ENCODE measurements around the gene VWA2. TPM values are rescaled to one million over a fixed set of nuclear protein-coding genes. Genes with fewer than 3 reads are reported as not detected.

Gene VWA2
- total RNA-seq, 1 experiment from 2014 or later: not detected

DNA sequence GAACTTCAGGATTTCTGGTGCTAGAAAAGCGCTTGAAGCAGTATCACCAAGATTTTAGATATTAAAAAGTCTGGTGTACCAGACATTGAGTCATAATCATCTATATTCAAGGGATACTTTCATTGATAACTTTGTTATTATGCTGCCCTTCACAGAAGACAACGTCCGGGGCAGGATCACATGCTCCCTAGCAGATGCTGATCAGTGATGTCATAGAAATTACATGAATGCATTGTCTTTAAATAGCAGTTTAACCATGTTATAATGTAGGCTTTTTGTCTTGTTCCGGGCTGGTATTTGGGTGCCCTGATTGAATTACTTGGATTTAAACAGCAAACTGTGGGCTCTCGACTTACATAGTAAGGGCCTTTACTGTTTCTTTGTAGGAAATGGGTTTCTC lies 54.0 kb downstream of the VWA2 start:
- POLR2A ChIA-PET: no interaction called here

More for the DNA sequence above, 54.0 kb downstream of the VWA2 start:
- Histone ChIP-seq H4K20me1 (ENCODE audit: insufficient read depth) (no peaks in the 10 kb centered on the region), H3K36me3 (ENCODE audit: control insufficient read depth in 1 of 2, insufficient read depth in 2 of 2, low read length in 2 of 2) (no peaks in the 10 kb centered on the region), H3K27ac (ENCODE audit: low read depth, low read length) (no peak overlapping the region), H3K9me3 (ENCODE audit: control insufficient read depth in 1 of 2, insufficient read depth in 1 of 2, low read depth in 1 of 2, low read length in 2 of 2) (peaks cover 18% of the 10 kb centered on the region in 2 experiments; a peak in 3 of 4 replicates), H3K4me2 (ENCODE audit: low read length) (no peak overlapping the region), H2AFZ (ENCODE audit: low read depth, low read length, poor library complexity, severe bottlenecking) (no peak overlapping the region), H3K79me2 (ENCODE audit: insufficient read depth, low read length) (no peaks in the 10 kb centered on the region), H3K4me1 (ENCODE audit: control insufficient read depth in 1 of 2, insufficient read depth in 2 of 2, low read length in 2 of 2) (no peaks in the 10 kb centered on the region), H3K4me3 (replicated peaks in 1 of 2; ENCODE audit: low read depth in 1 of 2, low read length in 2 of 2) (no peak overlapping the region), H3K9me2 (ENCODE audit: insufficient read depth) (no peaks in the 10 kb centered on the region), H3K9ac (ENCODE audit: low read length) (no peak overlapping the region), H3K27me3 (ENCODE audit: insufficient read depth, low read length) (no peaks in the 10 kb centered on the region)
- DNase-seq (ENCODE audit: low read depth, low spot score) (no peak), ATAC-seq (no peak)
- ChIA-PET CTCF (interaction anchor here (1.4 kb wide), 1 partner anchor 11 kb away, joined by 6 read pairs; no protein-coding TSS in a partner anchor), RAD21 (ENCODE audit: low non-redundant PET in 1 of 2, low total read pairs in 2 of 2, uncharacterized antibody in 2 of 2, unreplicated experiment in 2 of 2) (no interaction called here)
- no TSS peak for BruUV-seq (replicated peaks)
- intact Hi-C loops (cut with micrococcal nuclease): no loop called here
- TF ChIP-seq JUND (IDR thresholded peaks at IDR 0.05) (no peak), EZH2phosphoT487 (IDR thresholded peaks at IDR 0.05; ENCODE audit: borderline replicate concordance) (no peak), SP1 (IDR thresholded peaks at IDR 0.05; ENCODE audit: low read depth) (no peak), EGR1 (IDR thresholded peaks at IDR 0.05; ENCODE audit: low read depth) (no peak), POLR2A (IDR thresholded peaks at IDR 0.05; ENCODE audit: borderline replicate concordance, extremely low read depth, insufficient read depth, insufficient read length) (no peak), SRF (IDR thresholded peaks at IDR 0.05; ENCODE audit: low read depth) (no peak), YY1 (IDR thresholded peaks at IDR 0.05; ENCODE audit: extremely low read depth, insufficient replicate concordance, low read depth, low read length) (no peak), SIN3A (IDR thresholded peaks at IDR 0.05; ENCODE audit: low read depth) (no peak), FOSL1 (IDR thresholded peaks at IDR 0.05; ENCODE audit: low read depth) (no peak), EZH2 (IDR thresholded peaks at IDR 0.05) (no peak), POLR2AphosphoS5 (IDR thresholded peaks at IDR 0.05; ENCODE audit: low read depth, low read length) (no peak), ELF1 (IDR thresholded peaks at IDR 0.05; ENCODE audit: borderline replicate concordance, low read depth) (no peak), CEBPB (IDR thresholded peaks at IDR 0.05; ENCODE audit: low read depth) (no peak), ZFX (IDR thresholded peaks at IDR 0.05) (no peak), CBX3 (IDR thresholded peaks at IDR 0.05; ENCODE audit: low read depth) (no peak)
- TF ChIP-seq, protein P1, sequence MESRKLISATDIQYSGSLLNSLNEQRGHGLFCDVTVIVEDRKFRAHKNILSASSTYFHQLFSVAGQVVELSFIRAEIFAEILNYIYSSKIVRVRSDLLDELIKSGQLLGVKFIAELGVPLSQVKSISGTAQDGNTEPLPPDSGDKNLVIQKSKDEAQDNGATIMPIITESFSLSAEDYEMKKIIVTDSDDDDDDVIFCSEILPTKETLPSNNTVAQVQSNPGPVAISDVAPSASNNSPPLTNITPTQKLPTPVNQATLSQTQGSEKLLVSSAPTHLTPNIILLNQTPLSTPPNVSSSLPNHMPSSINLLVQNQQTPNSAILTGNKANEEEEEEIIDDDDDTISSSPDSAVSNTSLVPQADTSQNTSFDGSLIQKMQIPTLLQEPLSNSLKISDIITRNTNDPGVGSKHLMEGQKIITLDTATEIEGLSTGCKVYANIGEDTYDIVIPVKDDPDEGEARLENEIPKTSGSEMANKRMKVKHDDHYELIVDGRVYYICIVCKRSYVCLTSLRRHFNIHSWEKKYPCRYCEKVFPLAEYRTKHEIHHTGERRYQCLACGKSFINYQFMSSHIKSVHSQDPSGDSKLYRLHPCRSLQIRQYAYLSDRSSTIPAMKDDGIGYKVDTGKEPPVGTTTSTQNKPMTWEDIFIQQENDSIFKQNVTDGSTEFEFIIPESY (IDR thresholded peaks at IDR 0.05; ENCODE audit: extremely low read depth, insufficient replicate concordance, low read length): no peak
- TF ChIP-seq, protein P2, sequence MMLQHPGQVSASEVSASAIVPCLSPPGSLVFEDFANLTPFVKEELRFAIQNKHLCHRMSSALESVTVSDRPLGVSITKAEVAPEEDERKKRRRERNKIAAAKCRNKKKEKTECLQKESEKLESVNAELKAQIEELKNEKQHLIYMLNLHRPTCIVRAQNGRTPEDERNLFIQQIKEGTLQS (IDR thresholded peaks at IDR 0.05): no peak
- TF ChIP-seq, protein P3, sequence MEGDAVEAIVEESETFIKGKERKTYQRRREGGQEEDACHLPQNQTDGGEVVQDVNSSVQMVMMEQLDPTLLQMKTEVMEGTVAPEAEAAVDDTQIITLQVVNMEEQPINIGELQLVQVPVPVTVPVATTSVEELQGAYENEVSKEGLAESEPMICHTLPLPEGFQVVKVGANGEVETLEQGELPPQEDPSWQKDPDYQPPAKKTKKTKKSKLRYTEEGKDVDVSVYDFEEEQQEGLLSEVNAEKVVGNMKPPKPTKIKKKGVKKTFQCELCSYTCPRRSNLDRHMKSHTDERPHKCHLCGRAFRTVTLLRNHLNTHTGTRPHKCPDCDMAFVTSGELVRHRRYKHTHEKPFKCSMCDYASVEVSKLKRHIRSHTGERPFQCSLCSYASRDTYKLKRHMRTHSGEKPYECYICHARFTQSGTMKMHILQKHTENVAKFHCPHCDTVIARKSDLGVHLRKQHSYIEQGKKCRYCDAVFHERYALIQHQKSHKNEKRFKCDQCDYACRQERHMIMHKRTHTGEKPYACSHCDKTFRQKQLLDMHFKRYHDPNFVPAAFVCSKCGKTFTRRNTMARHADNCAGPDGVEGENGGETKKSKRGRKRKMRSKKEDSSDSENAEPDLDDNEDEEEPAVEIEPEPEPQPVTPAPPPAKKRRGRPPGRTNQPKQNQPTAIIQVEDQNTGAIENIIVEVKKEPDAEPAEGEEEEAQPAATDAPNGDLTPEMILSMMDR (IDR thresholded peaks at IDR 0.05 in 2 of 3, conservative IDR thresholded peaks at IDR 0.05 in 1 of 3; ENCODE audit: borderline replicate concordance in 1 of 3, insufficient read depth in 1 of 3, low read depth in 2 of 3, low read length in 2 of 3): no peak
- TF ChIP-seq, protein P4, sequence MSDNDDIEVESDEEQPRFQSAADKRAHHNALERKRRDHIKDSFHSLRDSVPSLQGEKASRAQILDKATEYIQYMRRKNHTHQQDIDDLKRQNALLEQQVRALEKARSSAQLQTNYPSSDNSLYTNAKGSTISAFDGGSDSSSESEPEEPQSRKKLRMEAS (IDR thresholded peaks at IDR 0.05): no peak

All from HCT116 (cell line).